MM.1S (cell line): Measurements from ENCODE around the gene HYAL3.
A peak's percentile ranks its signal among the peaks of the same experiment; 100 is the strongest.

ENCODE experiments used
- DNase-seq: peaks from one replicate; pipeline ENCODE4 v3.0.0-alpha.2; 2015
- H2AFZ ChIP-seq: fragments of 300-600 bp; sonication (generic); 2 replicates; pipeline ENCODE4 v1.6.0; 2016; ENCODE audit warnings: antibody characterized with exemption, low read length
- H3F3A ChIP-seq: fragments of 300-600 bp; sonication (generic); 2 replicates; pipeline ENCODE4 v1.6.1; 2016; ENCODE audit warnings: mild to moderate bottlenecking, antibody characterized with exemption, low read length, moderate library complexity, mixed read lengths; ENCODE audit not compliant: insufficient read depth
- H3K27ac ChIP-seq: fragments of 300-600 bp; sonication (generic); 2 replicates; pipeline ENCODE4 v1.5.1; 2016; ENCODE audit warnings: mild to moderate bottlenecking, low read length
- H3K27me3 ChIP-seq: fragments of 300-600 bp; sonication (generic); replicated peaks from 2 replicates; pipeline ENCODE4 v1.6.0; 2016; ENCODE audit warnings: low read length; ENCODE audit not compliant: insufficient read depth
- H3K36me3 ChIP-seq: fragments of 300-600 bp; sonication (generic); replicated peaks from 2 replicates; pipeline ENCODE4 v1.6.1; 2016; ENCODE audit warnings: mild to moderate bottlenecking, low read length, mixed read lengths; ENCODE audit not compliant: insufficient read depth
- H3K4me1 ChIP-seq: fragments of 300-600 bp; sonication (generic); 2 replicates; pipeline ENCODE4 v1.6.1; 2016; ENCODE audit warnings: low read length, mixed read lengths
- H3K4me2 ChIP-seq: fragments of 300-600 bp; sonication (generic); 2 replicates; pipeline ENCODE4 v1.6.0; 2016; ENCODE audit warnings: low read depth, low read length
- H3K4me3 ChIP-seq: fragments of 300-600 bp; sonication (generic); 2 replicates; pipeline ENCODE4 v1.5.1; 2016; ENCODE audit warnings: low read length, mixed read lengths
- H3K79me2 ChIP-seq: fragments of 300-600 bp; sonication (generic); 2 replicates; pipeline ENCODE4 v1.6.1; 2016; ENCODE audit warnings: mixed run types, low read length, mixed read lengths
- H3K9ac ChIP-seq: fragments of 300-600 bp; sonication (generic); 2 replicates; pipeline ENCODE4 v1.6.1; 2016; ENCODE audit warnings: low read length, mixed read lengths
- H3K9me2 ChIP-seq: fragments of 300-600 bp; sonication (generic); replicated peaks from 2 replicates; pipeline ENCODE4 v1.6.1; 2016; ENCODE audit warnings: mild to moderate bottlenecking, low read length, mixed read lengths; ENCODE audit not compliant: insufficient read depth
- H3K9me3 ChIP-seq: fragments of 300-600 bp; sonication (generic); replicated peaks from 2 replicates; pipeline ENCODE4 v1.6.1; 2016; ENCODE audit warnings: mild to moderate bottlenecking, low read length, mixed read lengths; ENCODE audit not compliant: insufficient read depth
- H4K20me1 ChIP-seq: fragments of 300-600 bp; sonication (generic); 2 replicates; pipeline ENCODE4 v1.6.1; 2016; ENCODE audit warnings: mild to moderate bottlenecking, low read length, moderate library complexity, mixed read lengths; ENCODE audit not compliant: insufficient read depth
- EZH2 ChIP-seq: fragments of 300-600 bp; sonication (generic); optimal IDR thresholded peaks from 2 replicates; pipeline ENCODE3; 2017; ENCODE audit warnings: low read depth, mild to moderate bottlenecking, antibody characterized with exemption, low read length, mixed read lengths
- EZH2phosphoT487 ChIP-seq: fragments of 300-600 bp; sonication (generic); IDR thresholded peaks from 2 replicates; pipeline ENCODE4 v1.6.1; 2018; ENCODE audit warnings: antibody characterized with exemption, low read length
- TF ChIP-seq, protein P1 (sequence below): fragments of 300-600 bp; sonication (generic); IDR thresholded peaks from 2 replicates; pipeline ENCODE4 v1.5.1; 2016; ENCODE audit warnings: antibody characterized with exemption, low read length, mixed read lengths

Gene HYAL3

DNA sequence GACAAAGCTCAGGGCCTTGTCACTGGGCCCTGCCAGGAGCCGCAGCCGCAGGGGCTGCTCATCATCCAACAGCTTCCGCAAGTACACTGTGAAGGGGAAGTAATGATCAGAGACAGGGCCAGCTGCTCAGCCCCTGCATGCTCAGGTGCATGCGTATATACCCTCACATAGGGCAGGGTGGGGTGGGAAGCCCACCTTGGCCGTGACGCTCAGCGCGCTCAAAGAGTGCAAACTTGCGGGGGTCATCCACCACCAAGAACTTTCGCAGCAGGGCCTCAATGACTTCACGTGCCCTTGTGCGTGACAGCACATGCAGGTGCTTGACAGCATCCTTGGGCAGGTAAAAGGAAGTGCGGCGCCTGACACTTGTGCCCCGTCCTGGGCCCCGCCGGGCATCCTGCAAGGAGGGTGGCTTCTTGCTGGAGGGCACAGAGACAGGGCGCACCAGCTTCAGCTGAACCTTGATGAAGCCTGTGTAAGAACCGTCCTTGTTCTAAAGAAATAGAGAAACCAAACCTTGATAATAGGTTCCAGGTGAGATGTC, 32.2 kb upstream of the HYAL3 start:
- TF ChIP-seq EZH2 = no peak
- TF ChIP-seq EZH2phosphoT487 = no peak
- TF ChIP-seq, protein P1, sequence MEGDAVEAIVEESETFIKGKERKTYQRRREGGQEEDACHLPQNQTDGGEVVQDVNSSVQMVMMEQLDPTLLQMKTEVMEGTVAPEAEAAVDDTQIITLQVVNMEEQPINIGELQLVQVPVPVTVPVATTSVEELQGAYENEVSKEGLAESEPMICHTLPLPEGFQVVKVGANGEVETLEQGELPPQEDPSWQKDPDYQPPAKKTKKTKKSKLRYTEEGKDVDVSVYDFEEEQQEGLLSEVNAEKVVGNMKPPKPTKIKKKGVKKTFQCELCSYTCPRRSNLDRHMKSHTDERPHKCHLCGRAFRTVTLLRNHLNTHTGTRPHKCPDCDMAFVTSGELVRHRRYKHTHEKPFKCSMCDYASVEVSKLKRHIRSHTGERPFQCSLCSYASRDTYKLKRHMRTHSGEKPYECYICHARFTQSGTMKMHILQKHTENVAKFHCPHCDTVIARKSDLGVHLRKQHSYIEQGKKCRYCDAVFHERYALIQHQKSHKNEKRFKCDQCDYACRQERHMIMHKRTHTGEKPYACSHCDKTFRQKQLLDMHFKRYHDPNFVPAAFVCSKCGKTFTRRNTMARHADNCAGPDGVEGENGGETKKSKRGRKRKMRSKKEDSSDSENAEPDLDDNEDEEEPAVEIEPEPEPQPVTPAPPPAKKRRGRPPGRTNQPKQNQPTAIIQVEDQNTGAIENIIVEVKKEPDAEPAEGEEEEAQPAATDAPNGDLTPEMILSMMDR = no peak
- peaks cover 14% of the 10 kb centered on the region for H3K36me3 ChIP-seq

DNA sequence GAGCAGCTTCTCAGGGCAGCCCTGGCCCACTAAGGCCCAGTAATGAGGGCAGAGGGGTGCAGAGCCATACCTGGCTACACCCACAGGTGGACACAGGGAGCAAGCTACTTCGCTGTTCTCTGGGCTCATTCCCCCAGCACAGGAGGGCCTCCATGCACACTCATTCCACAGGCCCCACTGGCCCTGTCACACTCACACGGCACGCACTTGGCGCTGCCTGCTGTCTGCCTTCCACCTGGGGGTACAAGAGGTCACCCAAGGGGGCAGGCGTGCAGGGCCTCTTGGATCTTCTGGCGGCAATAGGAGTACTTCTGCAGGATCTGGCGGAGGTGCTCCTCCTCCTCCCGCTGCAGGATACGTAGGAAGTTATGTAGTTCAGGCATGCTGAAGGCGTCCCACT, 31.1 kb upstream of the HYAL3 start:
- TF ChIP-seq, protein P1 = no peak
- no peak for TF ChIP-seq EZH2
- TF ChIP-seq EZH2phosphoT487 = no peak
- no peak overlapping the region for H2AFZ ChIP-seq
- peaks cover 75% of the 10 kb centered on the region for H3K79me2 ChIP-seq
- no peaks in the 10 kb centered on the region for H3K27me3 ChIP-seq
- no peak overlapping the region for H3K4me2 ChIP-seq
- DNase-seq = no peak
- H3K9me3 ChIP-seq = no peaks in the 10 kb centered on the region
- H3F3A ChIP-seq = peaks cover 12% of the 10 kb centered on the region; the same call in 1 of the 2 replicates
- no peak overlapping the region for H3K4me3 ChIP-seq
- H4K20me1 ChIP-seq = no peaks in the 10 kb centered on the region
- H3K27ac ChIP-seq = no peak overlapping the region
- H3K4me1 ChIP-seq = 0 out of 2 replicates have a peak, but pooled peaks cover 5% of the 10 kb centered on the region
- H3K36me3 ChIP-seq = peaks cover 14% of the 10 kb centered on the region
- H3K9ac ChIP-seq = no peak overlapping the region
- H3K9me2 ChIP-seq = no peaks in the 10 kb centered on the region

More for the DNA sequence above, 32.2 kb upstream of the HYAL3 start:
- H3K9me2 ChIP-seq = no peaks in the 10 kb centered on the region
- H3K9ac ChIP-seq = no peak overlapping the region
- DNase-seq = no peak
- H3K4me3 ChIP-seq = no peak overlapping the region
- H3K4me2 ChIP-seq = no peak overlapping the region
- H3K79me2 ChIP-seq = peaks cover 77% of the 10 kb centered on the region
- H4K20me1 ChIP-seq = no peaks in the 10 kb centered on the region
- no peak overlapping the region for H3K27ac ChIP-seq
- H2AFZ ChIP-seq = no peak overlapping the region
- H3K27me3 ChIP-seq = no peaks in the 10 kb centered on the region
- peaks cover 18% of the 10 kb centered on the region for H3F3A ChIP-seq
- H3K9me3 ChIP-seq = no peaks in the 10 kb centered on the region
- 0 out of 2 replicates have a peak, but pooled peaks cover 5% of the 10 kb centered on the region for H3K4me1 ChIP-seq

DNA sequence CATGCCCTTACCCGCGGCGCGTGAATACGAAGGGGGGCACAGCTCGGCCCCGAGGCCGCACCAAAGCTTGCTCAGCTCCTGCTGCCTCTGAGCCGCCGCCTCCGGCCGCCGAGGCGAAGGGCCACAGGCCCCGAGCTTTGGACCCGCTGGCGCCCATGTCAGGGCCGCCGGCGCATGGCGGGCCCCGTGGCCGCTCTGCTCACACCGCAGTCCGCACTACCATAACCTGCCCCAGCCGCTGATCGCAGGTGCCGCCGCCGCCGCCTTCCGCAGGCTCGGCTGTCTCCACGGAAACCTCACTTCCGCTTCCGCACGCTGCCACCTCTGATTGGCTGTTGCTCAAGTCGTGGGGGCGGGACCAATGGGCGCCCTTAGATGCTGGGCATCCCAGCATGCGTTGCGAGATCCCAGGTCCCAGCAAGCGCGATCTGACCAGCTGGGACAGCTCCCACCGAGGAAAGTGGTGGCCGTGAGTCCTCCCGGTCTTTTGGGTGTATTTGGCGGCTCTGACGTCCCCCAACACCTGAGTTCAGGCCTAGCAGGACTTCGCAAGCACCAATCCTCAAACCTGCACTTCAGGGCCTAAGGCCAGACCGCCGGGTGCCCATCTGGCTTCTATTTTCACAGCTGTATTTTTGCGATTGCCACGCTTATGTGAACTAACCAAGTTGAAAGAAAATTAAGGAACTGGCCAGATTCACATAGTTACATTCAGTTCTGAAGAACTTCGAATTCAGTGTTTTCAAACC, 28.9 kb upstream of the HYAL3 start, which contains the start of gene TUSC2:
Gene TUSC2 (minus strand): TSS at position 281 of the 749 bp plus-strand sequence. CDS start 124 bp downstream, at position 157.
- H3K79me2 ChIP-seq = peaks cover 53% of the 10 kb centered on the region
- no peaks in the 10 kb centered on the region for H3K9me2 ChIP-seq
- peak within 1 kb of the TSS; percentile 59; the same call in 1 of the 2 replicates for H3K27ac ChIP-seq
- no peaks in the 10 kb centered on the region for H3K9me3 ChIP-seq
- peak within 1 kb of the TSS; percentile 99 for H3K4me2 ChIP-seq
- no peaks in the 10 kb centered on the region for H4K20me1 ChIP-seq
- H3K27me3 ChIP-seq = no peaks in the 10 kb centered on the region
- peak within 1 kb of the TSS; percentile 98 for H3K9ac ChIP-seq
- H3K4me1 ChIP-seq = 0 out of 2 replicates have a peak, but pooled peaks cover 5% of the 10 kb centered on the region
- TF ChIP-seq, protein P1 = no peak
- no peak for TF ChIP-seq EZH2phosphoT487
- no peak for TF ChIP-seq EZH2
- H3K4me3 ChIP-seq = peak within 1 kb of the TSS; percentile 94
- peaks cover 12% of the 10 kb centered on the region; the same call in 1 of the 2 replicates for H3F3A ChIP-seq
- peaks cover 14% of the 10 kb centered on the region for H3K36me3 ChIP-seq
- DNase-seq = peak; percentile 99
- H2AFZ ChIP-seq = peak within 1 kb of the TSS; percentile 78
